ENCODE results near the gene C5AR2. TPM values are rescaled to one million over a fixed set of nuclear protein-coding genes. Genes with fewer than 3 reads are reported as not detected.

The C5AR2 gene
- polyA plus RNA-seq (2013, experiment 1 of 2), result not detected
- not detected for polyA plus RNA-seq (2013, experiment 2 of 2)

DNA sequence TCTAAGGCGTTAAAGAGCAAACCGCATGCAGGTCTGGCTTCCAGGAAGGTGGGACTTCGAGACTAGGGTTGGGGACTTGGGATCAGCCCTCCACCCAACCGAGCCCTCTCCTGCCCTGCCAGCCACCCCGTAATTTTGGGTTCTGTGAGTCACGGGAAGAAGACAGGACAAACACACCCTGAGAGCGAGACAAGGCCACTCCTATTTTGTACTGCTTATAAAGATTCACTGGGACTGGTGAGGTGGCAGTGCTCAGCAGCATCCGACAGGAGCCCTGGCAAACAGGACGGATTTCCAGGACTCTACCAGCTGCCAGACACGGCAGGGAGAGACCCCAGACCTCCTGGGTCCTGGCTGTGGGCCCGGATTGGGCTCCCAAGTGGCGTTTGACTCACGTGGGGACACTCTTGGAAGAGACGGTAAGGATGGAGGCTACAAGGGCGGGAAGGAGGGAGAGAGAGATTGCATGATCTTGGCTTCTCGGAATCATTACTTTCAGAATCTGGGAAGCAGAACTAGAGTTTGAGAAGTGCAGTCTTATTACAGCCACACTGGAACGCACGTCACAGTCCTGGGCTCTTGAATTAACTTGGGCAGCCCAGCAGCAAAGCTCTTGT is at the start of gene C5AR2:
C5AR2 (plus strand) TSS at position 245 of the 617 bp plus-strand sequence. CDS start 8,625 bp downstream, outside the sequence.
- Histone ChIP-seq H3K27ac (replicated peaks; ENCODE audit: low read length) (no peak within 1 kb of the TSS), H2BK15ac (ENCODE audit: low read length) (no peak within 1 kb of the TSS), H2AFZ (ENCODE audit: low read length) (peak within 1 kb of the TSS; percentile 72), H3K36me3 (replicated peaks in 1 of 2; ENCODE audit: control insufficient read depth in 2 of 2, insufficient read depth in 2 of 2, low read length in 2 of 2) (no peaks in the 10 kb centered on the region), H2BK120ac (ENCODE audit: low read depth, low read length) (no peak within 1 kb of the TSS), H3K79me1 (ENCODE audit: low read depth, low read length) (no peaks in the 10 kb centered on the region), H2BK5ac (ENCODE audit: low read length) (no peak within 1 kb of the TSS), H3K27me3 (ENCODE audit: control insufficient read depth in 3 of 3, insufficient read depth in 3 of 3, low read depth in 1 of 3, low read length in 3 of 3) (peaks cover 0 to 3% (median 0%) of the 10 kb centered on the region in 3 experiments), H3K4ac (ENCODE audit: low read length) (no peak within 1 kb of the TSS), H3K9me3 (replicated peaks in 1 of 2; ENCODE audit: control insufficient read depth in 2 of 2, insufficient read depth in 1 of 2, low read depth in 1 of 2, low read length in 2 of 2) (no peaks in the 10 kb centered on the region), H3K14ac (ENCODE audit: low read length) (peak within 1 kb of the TSS; percentile 5), H3K4me1 (ENCODE audit: control insufficient read depth in 2 of 2, insufficient read depth in 1 of 2, low read depth in 1 of 2, low read length in 2 of 2) (peaks cover 0 to 2% of the 10 kb centered on the region in 2 donors), H2BK12ac (ENCODE audit: low read length) (no peak within 1 kb of the TSS), H2AK5ac (ENCODE audit: low read depth, low read length) (no peak within 1 kb of the TSS), H3K18ac (ENCODE audit: low read length) (no peak within 1 kb of the TSS), H3K9ac (ENCODE audit: low read depth, low read length, poor library complexity) (no peak within 1 kb of the TSS), H3K4me3 (ENCODE audit: low read length in 2 of 2) (no peak within 1 kb of the TSS), H3K4me2 (ENCODE audit: insufficient read depth, low read length, poor library complexity, severe bottlenecking) (no peak within 1 kb of the TSS), H4K91ac (ENCODE audit: low read depth, low read length, poor library complexity) (no peak within 1 kb of the TSS), H4K8ac (ENCODE audit: low read depth, low read length) (no peak within 1 kb of the TSS), H3K23ac (ENCODE audit: low read depth, low read length, poor library complexity) (no peak within 1 kb of the TSS)
- WGBS, 2 donors (ENCODE audit: extremely low coverage in 2 of 2, insufficient read length in 2 of 2, insufficient replicate concordance in 1 of 2), result no CpG with 5 or more reads among the region's 18 CpGs
- no peak for DNase-seq (ENCODE audit: low spot score)

DNA sequence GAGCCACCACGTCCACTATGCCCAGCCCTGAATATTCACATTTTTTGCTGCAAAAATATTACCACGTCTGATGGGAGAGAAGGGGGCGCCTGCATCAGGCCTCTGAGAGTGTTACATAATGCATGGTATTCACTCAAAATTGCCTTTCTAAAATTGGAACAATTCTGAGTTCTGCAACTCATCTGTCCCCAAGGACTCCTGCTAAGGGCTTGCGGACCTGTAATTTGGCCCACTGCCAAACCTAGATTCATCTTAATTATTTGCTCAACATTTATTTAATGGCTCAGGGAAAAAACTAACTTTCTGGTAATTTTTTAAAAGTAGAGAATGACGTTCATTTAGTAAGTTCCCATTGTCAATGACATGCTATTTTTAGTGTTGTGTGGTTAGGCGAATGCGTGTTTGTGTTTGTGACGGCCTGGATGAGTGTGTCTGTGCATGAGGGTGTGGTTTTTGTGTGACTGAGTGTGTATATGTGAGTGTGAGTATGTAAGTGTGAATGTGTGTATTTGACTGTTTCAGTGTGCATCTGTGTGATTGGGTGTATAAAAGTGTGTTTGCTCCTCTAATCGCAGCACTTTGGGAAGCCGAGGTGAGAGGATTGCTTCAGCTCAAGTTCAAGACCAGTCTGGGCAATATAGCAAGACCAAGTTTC is 48.4 kb upstream of the C5AR2 start:
- Histone ChIP-seq H3K4ac (ENCODE audit: low read length) (no peak overlapping the region), H3K36me3 (replicated peaks in 1 of 2; ENCODE audit: control insufficient read depth in 2 of 2, insufficient read depth in 2 of 2, low read length in 2 of 2) (peaks cover 0 to 6% of the 10 kb centered on the region in 2 donors), H3K27ac (replicated peaks; ENCODE audit: low read length) (no peak overlapping the region), H3K27me3 (ENCODE audit: control insufficient read depth in 3 of 3, insufficient read depth in 3 of 3, low read depth in 1 of 3, low read length in 3 of 3) (no peaks in the 10 kb centered on the region), H4K91ac (ENCODE audit: low read depth, low read length, poor library complexity) (no peak overlapping the region), H3K79me1 (ENCODE audit: low read depth, low read length) (no peaks in the 10 kb centered on the region), H3K4me3 (ENCODE audit: low read length in 2 of 2) (no peak overlapping the region), H3K9me3 (replicated peaks in 1 of 2; ENCODE audit: control insufficient read depth in 2 of 2, insufficient read depth in 1 of 2, low read depth in 1 of 2, low read length in 2 of 2) (peaks cover 0 to 4% of the 10 kb centered on the region in 2 donors), H2AK5ac (ENCODE audit: low read depth, low read length) (peak overlapping the region; percentile 3), H3K9ac (ENCODE audit: low read depth, low read length, poor library complexity) (no peak overlapping the region), H2BK120ac (ENCODE audit: low read depth, low read length) (no peak overlapping the region), H2BK5ac (ENCODE audit: low read length) (no peak overlapping the region), H3K4me2 (ENCODE audit: insufficient read depth, low read length, poor library complexity, severe bottlenecking) (no peak overlapping the region), H2BK12ac (ENCODE audit: low read length) (no peak overlapping the region), H2BK15ac (ENCODE audit: low read length) (no peak overlapping the region), H3K18ac (ENCODE audit: low read length) (no peak overlapping the region), H3K23ac (ENCODE audit: low read depth, low read length, poor library complexity) (no peak overlapping the region), H3K4me1 (ENCODE audit: control insufficient read depth in 2 of 2, insufficient read depth in 1 of 2, low read depth in 1 of 2, low read length in 2 of 2) (peaks cover 0 to 1% of the 10 kb centered on the region in 2 donors), H3K14ac (ENCODE audit: low read length) (no peak overlapping the region), H4K8ac (ENCODE audit: low read depth, low read length) (no peak overlapping the region), H2AFZ (ENCODE audit: low read length) (no peak overlapping the region)
- WGBS, 2 donors (ENCODE audit: extremely low coverage in 2 of 2, insufficient read length in 2 of 2, insufficient replicate concordance in 1 of 2), result 100% methylated on average over 3 of the region's 10 CpGs; no CpG with 5 or more reads in 1 of the 2 donors
- DNase-seq (ENCODE audit: low spot score), result no peak

DNA sequence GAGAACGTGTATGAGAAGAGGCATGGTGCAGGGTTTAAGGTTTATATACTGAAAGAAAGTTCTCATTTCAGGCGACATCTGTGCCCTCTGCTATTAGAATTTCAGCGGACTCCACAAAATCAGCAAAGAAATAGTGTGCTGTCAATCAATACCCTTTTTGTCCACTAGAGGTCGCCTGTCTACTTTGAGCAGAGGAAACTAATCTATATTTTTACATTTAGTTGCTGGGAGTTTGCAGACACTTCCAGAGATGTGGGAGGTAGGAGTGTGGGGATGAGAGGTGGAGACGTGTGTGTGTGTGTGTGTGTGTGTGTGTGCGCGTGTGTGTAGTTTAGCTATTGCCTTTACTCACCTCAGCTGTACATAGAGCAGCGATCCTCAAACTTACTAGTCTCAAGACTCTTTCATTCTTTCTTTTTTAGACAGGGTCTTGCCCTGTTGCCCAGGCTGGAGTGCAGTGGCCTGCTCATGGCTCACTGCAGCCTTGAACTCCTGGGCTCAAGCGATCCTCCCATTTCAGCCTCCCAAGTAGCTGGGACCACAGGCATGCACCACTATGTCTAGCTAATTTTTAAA is 47.6 kb upstream of the C5AR2 start:
- Histone ChIP-seq H3K4me1 (ENCODE audit: control insufficient read depth in 2 of 2, insufficient read depth in 1 of 2, low read depth in 1 of 2, low read length in 2 of 2) (peaks cover under 1 to 1% of the 10 kb centered on the region in 2 donors), H3K9me3 (replicated peaks in 1 of 2; ENCODE audit: control insufficient read depth in 2 of 2, insufficient read depth in 1 of 2, low read depth in 1 of 2, low read length in 2 of 2) (peaks cover 0 to 12% of the 10 kb centered on the region in 2 donors), H3K4me2 (ENCODE audit: insufficient read depth, low read length, poor library complexity, severe bottlenecking) (no peak overlapping the region), H3K36me3 (replicated peaks in 1 of 2; ENCODE audit: control insufficient read depth in 2 of 2, insufficient read depth in 2 of 2, low read length in 2 of 2) (peaks cover 0 to 6% of the 10 kb centered on the region in 2 donors), H2AFZ (ENCODE audit: low read length) (peak overlapping the region; percentile 20), H3K27me3 (ENCODE audit: control insufficient read depth in 3 of 3, insufficient read depth in 3 of 3, low read depth in 1 of 3, low read length in 3 of 3) (no peaks in the 10 kb centered on the region), H3K79me1 (ENCODE audit: low read depth, low read length) (no peaks in the 10 kb centered on the region), H3K27ac (replicated peaks; ENCODE audit: low read length) (no peak overlapping the region), H3K9ac (ENCODE audit: low read depth, low read length, poor library complexity) (no peak overlapping the region), H3K23ac (ENCODE audit: low read depth, low read length, poor library complexity) (no peak overlapping the region), H2BK5ac (ENCODE audit: low read length) (no peak overlapping the region), H4K8ac (ENCODE audit: low read depth, low read length) (peak overlapping the region; percentile 19), H2BK12ac (ENCODE audit: low read length) (no peak overlapping the region), H2BK15ac (ENCODE audit: low read length) (no peak overlapping the region), H2BK120ac (ENCODE audit: low read depth, low read length) (no peak overlapping the region), H3K4ac (ENCODE audit: low read length) (no peak overlapping the region), H3K4me3 (ENCODE audit: low read length in 2 of 2) (no peak overlapping the region), H3K18ac (ENCODE audit: low read length) (no peak overlapping the region), H4K91ac (ENCODE audit: low read depth, low read length, poor library complexity) (no peak overlapping the region), H2AK5ac (ENCODE audit: low read depth, low read length) (peak overlapping the region; percentile 3), H3K14ac (ENCODE audit: low read length) (no peak overlapping the region)
- no CpG with 5 or more reads among the region's 9 CpGs for WGBS, 2 donors (ENCODE audit: extremely low coverage in 2 of 2, insufficient read length in 2 of 2, insufficient replicate concordance in 1 of 2)
- DNase-seq (ENCODE audit: low spot score), result peak; percentile 69

GRCh38 chr19:47296036-47296435 is 35.9 kb upstream of the C5AR2 start:
- DNase-seq (ENCODE audit: low spot score), result peak; percentile 85
- Histone ChIP-seq H3K79me1 (ENCODE audit: low read depth, low read length) (no peaks in the 10 kb centered on the region), H2BK120ac (ENCODE audit: low read depth, low read length) (no peak overlapping the region), H4K91ac (ENCODE audit: low read depth, low read length, poor library complexity) (no peak overlapping the region), H3K4me2 (ENCODE audit: insufficient read depth, low read length, poor library complexity, severe bottlenecking) (no peak overlapping the region), H3K4me3 (ENCODE audit: low read length in 2 of 2) (no peak overlapping the region), H3K18ac (ENCODE audit: low read length) (no peak overlapping the region), H4K8ac (ENCODE audit: low read depth, low read length) (no peak overlapping the region), H2BK12ac (ENCODE audit: low read length) (no peak overlapping the region), H2AFZ (ENCODE audit: low read length) (no peak overlapping the region), H3K9me3 (replicated peaks in 1 of 2; ENCODE audit: control insufficient read depth in 2 of 2, insufficient read depth in 1 of 2, low read depth in 1 of 2, low read length in 2 of 2) (no peaks in the 10 kb centered on the region), H3K14ac (ENCODE audit: low read length) (no peak overlapping the region), H3K27ac (replicated peaks; ENCODE audit: low read length) (no peak overlapping the region), H3K9ac (ENCODE audit: low read depth, low read length, poor library complexity) (no peak overlapping the region), H2BK15ac (ENCODE audit: low read length) (no peak overlapping the region), H3K4ac (ENCODE audit: low read length) (no peak overlapping the region), H3K23ac (ENCODE audit: low read depth, low read length, poor library complexity) (no peak overlapping the region), H2BK5ac (ENCODE audit: low read length) (no peak overlapping the region), H3K27me3 (ENCODE audit: control insufficient read depth in 3 of 3, insufficient read depth in 3 of 3, low read depth in 1 of 3, low read length in 3 of 3) (no peaks in the 10 kb centered on the region), H3K4me1 (ENCODE audit: control insufficient read depth in 2 of 2, insufficient read depth in 1 of 2, low read depth in 1 of 2, low read length in 2 of 2) (no peaks in the 10 kb centered on the region), H3K36me3 (replicated peaks in 1 of 2; ENCODE audit: control insufficient read depth in 2 of 2, insufficient read depth in 2 of 2, low read length in 2 of 2) (no peaks in the 10 kb centered on the region), H2AK5ac (ENCODE audit: low read depth, low read length) (no peak overlapping the region)
- WGBS, 2 donors (ENCODE audit: extremely low coverage in 2 of 2, insufficient read length in 2 of 2, insufficient replicate concordance in 1 of 2), result no CpG with 5 or more reads among the region's 12 CpGs

Data from neuronal stem cell (in vitro differentiated cells).